GM18873 (cell line): ENCODE results near the gene MRPL58.
A peak's percentile ranks its signal among the peaks of the same experiment; 100 is the strongest.
"Not testable (repeated sequence)": the region's sequence is repeated elsewhere in the genome, so short reads cannot be mapped to it uniquely, and the experiment has no call there.

Experiments used
- ATAC-seq: cut with Tn5 transposase; IDR thresholded peaks from one replicate; pipeline ENCODE4 v1.9.1; 2021; ENCODE audit warnings: mild to moderate bottlenecking, moderate library complexity, moderate number of reproducible peaks; ENCODE audit not compliant: unreplicated experiment, low FRiP score

MRPL58 gene

GRCh38 chr17:75012346-75013091, at the start of gene MRPL58:
Gene MRPL58, plus strand, starts transcription at chr17:75012670. Its CDS starts 17 bp downstream, at chr17:75012687.
- peak; percentile 72 for ATAC-seq

DNA sequence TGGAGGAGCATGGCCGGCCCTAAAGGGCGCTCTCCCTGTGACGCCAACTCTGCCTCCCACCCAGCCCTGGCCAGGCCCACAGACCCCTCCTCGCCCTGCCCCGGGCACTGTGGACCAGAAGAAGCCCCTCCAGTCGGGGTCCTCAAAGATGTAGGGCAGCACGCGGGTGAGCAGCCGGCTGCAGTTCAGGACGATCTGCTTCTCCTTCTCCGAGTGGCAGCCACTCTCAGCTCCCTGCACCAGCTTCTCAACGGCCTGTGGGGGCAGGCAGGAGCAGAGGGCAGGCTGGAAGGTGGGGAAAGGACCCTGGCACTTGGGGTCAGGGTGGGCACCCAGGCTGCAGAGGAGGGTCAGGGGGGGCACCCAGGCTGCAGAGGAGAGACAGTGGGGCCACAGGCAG, 48.8 kb upstream of the MRPL58 start:
- no peak for ATAC-seq

DNA sequence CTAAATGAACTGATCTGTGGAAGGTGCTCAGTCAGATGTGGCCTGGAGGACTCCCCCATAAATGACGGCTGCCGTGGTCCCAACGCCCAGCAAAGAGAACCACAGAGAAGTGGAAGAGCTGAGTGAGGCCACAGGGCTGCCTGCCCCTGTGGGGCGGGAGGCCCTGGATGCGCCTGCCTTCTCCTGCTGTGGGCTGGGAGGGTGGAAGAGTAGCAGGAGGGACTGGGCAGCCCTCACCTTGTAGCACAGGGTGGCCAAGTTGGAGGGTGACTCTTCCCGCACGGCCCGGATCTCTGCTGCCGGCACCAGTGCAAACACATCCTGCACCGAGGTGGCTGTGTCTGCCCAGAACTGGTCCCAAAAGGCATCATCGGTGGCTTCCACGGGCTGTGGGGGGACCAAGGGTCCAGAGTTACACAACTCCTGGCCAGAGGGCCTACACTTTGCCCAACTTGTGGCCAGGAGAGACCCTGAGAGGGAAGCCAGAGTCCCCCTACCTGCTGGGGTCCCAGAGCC, 48.2 kb upstream of the MRPL58 start:
- no peak for ATAC-seq

DNA sequence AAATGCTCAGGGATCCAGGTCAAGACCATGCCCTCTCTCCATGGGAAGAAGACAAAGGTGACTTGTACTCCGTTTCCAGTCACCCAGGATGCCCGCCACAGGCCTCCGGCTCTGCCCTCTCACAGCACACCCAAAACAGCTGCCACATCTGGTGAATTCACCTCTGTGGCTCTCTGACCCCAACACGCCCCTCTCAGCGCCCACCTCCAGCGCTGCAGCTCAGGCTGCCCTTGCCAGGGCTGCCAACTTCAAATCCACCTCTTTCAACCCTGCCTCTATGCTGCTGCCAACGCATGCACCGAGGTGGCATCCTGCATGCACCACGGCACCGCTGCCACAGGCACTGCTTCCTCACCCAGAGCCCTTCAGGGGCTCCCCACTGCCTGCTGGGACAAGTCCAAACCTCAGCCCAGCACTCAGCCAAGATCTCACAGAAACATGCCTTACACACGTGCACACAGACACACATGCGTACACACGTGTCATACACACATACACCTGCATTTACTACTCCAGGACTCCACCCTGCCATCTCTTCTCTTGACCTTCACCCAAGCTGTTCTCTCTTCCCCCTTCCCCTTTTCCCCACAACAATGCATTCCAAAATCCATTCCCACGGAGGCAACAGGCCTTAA, 47.4 kb upstream of the MRPL58 start:
- ATAC-seq: no peak

DNA sequence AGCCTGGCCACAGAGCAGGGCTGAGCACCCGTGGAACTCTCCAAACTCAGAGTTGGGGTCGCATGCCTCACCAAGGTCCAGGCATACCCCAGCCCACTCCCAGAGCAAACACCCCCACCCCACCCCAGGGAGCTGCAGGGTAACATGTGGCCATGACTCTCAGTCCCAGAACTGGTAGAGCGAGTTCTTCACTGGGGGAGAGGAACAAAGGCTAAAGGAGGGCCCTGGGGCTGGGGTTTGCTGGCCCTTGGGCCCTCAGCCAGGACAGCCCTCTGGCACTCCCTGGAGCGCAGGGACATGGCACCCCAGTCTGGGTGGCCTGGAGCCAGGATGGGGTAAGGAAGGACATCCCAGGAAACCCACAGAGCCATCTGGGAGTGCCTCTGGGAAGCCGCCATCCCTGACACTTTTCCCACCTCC, 44.1 kb upstream of the MRPL58 start:
- ATAC-seq: no peak

- ATAC-seq: not testable (repeated sequence)
These were observed 43.0 kb upstream of the MRPL58 start for GRCh38 chr17:74969501-74969900.

DNA sequence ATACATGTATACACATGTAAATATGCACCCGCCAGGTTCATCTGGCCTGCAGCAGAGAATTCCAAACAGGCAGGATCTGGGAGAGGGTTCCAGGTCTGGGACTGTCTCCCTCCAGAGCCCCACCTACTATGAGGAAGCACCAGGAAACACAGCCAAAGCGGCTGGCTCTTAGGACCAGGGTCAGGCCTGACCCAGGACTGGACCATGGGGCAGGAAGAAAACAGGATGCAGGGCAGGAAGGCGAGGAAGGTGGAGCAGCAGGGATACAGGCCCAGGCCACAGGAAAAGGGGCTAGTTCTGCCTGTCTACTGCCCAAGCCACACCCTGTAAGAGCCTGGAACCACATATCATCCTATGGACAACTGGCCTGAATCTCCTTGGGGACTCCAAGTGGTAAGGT, 42.1 kb upstream of the MRPL58 start:
- no peak for ATAC-seq

DNA sequence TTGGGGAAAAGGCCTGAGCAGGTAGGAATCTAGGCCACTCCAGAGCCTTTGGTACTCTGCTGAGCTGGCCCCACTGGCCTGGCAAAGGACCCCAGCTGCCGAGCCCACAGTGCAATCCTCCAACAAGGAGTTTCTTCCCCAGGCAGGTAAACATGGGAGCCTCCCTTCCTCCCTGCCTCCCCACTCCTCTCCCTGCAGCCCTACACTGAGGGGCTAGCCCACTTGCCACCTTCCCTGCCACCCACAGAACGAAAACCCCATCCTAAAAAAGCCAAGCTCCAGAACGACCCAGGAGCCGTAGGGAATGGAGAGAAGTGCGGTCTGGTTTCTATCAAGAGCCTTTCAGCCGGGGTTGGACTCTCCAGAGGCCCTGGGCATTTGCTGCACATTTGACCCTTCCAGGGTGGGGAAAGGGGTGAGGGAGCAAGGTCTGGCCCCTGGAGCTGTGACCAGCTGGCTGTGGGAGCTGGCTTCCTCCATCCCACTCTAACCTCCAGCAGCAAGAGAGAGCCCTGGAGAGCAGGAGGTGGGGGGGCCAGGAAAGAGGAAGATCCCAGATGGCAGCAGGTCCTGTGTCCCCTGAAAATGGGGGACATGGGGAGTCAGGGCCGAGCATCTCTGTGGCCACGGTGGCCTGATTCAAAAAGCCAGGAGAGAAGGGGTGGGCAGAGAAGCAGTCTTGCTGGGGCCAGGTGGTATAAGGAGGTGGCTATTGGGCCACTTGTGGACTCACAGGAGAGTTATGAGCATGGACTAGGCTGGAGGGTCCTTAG, 41.2 kb upstream of the MRPL58 start:
- ATAC-seq: no peak

- no peak for ATAC-seq
These were observed 40.7 kb upstream of the MRPL58 start for GRCh38 chr17:74971842-74972106.

DNA sequence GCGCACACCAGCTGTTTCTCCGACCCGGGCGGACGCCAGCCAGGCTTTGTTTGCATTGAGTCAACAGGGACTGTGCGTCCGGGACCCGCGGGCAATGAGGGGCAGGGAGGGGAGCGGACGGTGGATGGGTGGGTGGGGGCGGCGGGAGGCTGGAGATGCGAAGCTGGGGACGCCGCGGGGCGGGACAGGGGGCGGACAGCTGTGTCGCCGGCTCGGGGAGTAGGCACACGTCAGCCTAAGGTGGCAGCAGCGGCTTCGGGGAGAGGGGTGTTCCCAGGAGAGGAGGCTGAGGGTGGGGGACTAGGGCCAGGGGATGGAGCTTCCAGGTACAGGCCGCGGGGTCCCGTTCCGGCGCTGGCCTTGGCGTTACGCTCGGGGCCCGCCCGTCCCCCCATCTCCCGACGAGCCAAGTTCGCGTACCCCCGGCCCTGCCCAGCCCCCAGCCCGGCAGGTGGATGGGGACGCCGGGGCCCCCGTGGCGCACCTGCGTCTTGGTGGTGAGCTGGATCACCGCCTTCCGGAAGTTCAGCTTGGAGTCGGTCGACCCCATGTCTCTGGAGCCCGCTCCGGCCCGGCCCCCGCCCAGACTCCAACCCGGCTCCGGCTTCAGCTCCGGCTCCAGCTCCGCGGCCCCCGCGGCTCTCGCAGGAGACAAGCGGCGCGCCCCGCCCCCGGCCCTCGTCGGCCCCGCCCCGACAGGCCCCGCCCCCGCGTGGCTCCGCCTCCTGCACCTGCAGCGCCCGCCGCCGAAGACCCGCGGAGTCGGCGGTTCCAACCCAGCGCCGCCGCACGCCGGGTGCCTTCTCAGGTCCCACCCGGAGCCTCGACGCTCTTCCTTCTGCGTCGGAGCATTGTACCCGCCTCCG, 40.1 kb upstream of the MRPL58 start, which contains the start of gene HID1:
TSS of gene HID1 (minus strand) at position 653 of the 866 bp plus-strand sequence. CDS start at position 550, 103 bp downstream.
- ATAC-seq: no peak

DNA sequence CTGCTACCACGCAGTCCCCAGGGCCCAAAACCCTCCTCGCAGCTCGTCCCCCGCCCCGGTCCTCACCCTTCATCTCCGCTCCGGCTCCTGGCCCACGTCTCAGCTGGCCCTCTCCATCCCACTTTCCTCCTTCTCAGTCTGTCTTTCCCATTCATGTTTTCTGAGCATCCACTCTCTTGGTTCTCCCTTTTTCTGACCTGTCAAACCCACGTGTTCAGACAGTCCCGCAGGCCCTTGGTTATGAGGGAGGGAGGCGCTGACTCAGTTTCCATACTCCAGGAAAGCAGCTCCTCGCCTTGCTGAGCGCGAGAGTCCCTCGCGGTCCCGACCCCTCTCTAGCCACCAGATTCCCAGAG, 39.5 kb upstream of the MRPL58 start:
- ATAC-seq: no peak

DNA sequence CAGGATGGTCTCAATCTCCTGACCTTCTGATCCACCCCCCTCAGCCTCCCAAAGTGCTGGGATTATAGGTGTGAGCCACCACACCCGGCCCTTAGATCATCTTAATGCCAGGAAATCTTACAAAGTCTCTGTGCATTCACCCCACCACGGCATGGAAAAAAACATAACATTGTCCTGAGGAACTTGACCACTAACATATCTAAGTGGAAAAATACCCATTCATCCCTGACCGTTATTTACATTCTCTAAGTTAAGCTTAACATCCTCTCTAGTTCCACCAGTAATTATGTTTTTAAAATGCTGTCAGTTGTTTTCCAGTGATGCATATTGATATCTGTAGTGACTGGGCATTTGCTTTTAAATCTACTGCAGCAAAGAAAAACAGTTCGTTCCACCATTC, 36.5 kb upstream of the MRPL58 start:
- no peak for ATAC-seq

DNA sequence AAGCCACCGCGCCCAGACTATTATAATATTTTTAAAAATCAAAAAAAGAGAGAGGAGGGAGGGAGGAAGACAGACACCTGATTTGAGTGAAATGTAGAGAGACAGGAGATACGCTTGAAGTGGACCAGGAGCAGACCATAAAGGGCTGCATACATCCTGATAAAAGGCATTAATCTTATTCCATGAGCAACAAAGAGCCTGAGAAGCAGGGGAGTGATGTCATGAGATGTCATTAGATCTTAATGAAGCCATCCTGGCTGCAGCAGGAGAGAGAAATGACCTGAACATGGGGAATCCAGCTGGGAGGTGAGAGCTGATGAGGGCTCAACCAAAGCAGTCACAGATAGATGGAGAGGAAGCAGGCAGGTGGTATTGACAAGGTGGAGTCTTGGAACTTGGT, 34.7 kb upstream of the MRPL58 start:
- ATAC-seq: no peak

- no peak for ATAC-seq
These were observed 34.2 kb upstream of the MRPL58 start for GRCh38 chr17:74978240-74978639.

GRCh38 chr17:74979408-74980146, 32.9 kb upstream of the MRPL58 start:
- no peak for ATAC-seq

GRCh38 chr17:74981318-74981978, 31.0 kb upstream of the MRPL58 start:
- no peak for ATAC-seq

DNA sequence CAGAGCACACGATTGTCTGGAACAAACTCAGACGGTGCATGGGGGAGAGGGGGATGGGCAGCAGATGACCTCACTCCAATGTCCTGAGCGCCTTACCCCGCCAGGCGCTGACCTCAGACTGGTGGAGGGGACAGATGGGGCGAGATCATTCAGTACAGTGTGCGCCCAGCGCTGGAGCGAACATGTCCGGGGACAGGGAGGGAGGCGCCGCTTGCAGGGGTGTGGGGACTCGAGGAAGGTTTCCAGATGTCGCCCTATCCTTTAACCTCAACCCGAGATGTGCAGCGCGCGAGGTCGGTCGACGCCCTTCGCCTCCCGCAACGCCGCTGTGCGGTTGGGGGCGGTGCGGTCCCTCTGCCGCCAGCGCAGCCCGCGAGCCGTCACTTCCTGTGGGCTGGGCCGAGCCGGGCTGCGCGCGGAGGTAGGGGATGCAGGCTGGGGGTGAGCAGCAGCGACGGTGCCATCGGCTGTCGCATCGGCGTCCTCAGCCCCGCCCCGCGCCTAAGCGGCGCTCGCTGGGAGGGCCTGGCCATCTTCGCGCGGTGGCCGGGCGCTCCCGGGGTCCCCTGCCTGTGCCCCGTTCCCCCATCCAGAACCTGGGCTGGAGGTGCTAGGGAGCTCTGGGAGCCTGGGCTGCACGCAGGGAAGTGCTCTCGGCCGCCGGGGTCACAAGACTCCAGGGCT, 30.3 kb upstream of the MRPL58 start:
- no peak for ATAC-seq

GRCh38 chr17:74982663-74983313, 29.7 kb upstream of the MRPL58 start:
- not testable (repeated sequence) for ATAC-seq
